GM03348 (cell line): ENCODE measurements around the gene IKZF3.
"Not testable (repeated sequence)": the region's sequence is repeated elsewhere in the genome, so short reads cannot be mapped to it uniquely, and the experiment has no call there.

Source experiments
- DNase-seq: peaks from one replicate; pipeline ENCODE4 v3.0.0; 2012; ENCODE audit warnings: low spot score

The IKZF3 gene

DNA sequence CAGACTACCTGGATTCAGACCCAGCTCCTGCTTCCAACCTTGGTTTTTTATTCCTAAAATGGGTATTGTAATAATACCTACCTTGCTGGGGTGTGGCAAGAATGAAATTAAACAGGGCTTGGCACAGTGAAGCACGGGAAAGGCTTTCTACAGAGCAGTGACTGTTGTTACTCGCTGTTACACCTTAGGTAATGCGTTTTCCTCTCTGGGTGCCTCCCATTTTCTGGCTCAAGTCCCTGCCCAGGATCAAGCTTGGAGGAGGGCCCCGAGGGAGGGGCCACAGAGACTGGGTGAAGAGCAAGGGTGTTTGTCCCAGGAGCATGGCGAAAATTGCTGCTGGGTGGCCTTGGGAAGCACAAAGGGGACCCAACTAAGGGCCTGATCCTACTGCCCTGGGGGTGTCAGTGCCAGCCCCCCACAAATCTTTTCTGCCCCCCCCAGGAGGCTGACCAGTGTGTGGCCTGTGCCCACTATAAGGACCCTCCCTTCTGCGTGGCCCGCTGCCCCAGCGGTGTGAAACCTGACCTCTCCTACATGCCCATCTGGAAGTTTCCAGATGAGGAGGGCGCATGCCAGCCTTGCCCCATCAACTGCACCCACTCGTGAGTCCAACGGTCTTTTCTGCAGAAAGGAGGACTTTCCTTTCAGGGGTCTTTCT is 147.1 kb downstream of the IKZF3 start:
- DNase-seq: no peak

DNA sequence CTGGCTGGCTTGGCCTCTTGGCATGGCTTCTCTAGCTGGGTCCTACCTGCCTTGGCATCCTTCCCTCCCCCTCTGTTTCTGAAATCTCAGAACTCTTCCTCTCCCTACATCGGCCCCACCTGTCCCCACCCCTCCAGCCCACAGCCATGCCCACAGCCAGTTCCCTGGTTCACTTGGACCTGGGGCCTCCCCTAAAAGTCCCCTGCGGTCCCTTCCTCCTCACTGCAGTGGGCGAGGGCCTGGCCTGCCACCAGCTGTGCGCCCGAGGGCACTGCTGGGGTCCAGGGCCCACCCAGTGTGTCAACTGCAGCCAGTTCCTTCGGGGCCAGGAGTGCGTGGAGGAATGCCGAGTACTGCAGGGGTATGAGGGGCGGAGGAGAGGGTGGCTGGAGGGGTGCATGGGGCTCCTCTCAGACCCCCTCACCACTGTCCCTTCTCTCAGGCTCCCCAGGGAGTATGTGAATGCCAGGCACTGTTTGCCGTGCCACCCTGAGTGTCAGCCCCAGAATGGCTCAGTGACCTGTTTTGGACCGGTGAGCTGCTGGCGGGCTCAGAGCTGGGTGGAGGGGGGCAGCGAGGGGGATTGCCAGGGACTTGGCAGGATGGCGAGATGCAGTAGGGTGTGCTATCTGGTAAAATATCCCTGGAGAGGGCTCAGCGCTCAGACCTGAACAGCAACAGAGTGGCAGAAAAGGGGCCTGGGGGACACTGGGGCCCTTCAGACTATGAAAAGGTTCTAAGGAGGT is 147.9 kb downstream of the IKZF3 start:
- no peak for DNase-seq

DNA sequence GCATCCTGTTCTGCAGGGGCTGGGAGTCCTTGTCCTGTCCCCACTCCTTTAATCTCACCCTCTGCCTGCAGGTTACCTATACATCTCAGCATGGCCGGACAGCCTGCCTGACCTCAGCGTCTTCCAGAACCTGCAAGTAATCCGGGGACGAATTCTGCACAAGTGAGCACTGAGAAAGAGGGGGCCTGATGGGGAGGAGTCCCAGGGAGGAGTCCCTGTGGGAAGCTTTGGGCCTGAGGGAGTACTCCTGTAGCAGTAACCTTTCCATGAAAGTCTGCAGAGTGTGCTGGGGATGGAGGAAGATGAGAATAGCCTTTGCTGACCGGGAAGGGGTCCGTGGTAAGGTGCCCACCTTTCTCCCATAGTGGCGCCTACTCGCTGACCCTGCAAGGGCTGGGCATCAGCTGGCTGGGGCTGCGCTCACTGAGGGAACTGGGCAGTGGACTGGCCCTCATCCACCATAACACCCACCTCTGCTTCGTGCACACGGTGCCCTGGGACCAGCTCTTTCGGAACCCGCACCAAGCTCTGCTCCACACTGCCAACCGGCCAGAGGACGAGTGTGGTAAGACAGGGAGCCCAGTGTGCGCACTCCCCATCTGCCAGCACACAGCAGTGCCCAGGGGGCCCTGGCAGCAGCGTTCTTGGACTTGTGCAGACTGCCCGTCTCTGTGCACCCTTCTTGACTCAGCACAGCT is 148.6 kb downstream of the IKZF3 start:
- DNase-seq: no peak

DNA sequence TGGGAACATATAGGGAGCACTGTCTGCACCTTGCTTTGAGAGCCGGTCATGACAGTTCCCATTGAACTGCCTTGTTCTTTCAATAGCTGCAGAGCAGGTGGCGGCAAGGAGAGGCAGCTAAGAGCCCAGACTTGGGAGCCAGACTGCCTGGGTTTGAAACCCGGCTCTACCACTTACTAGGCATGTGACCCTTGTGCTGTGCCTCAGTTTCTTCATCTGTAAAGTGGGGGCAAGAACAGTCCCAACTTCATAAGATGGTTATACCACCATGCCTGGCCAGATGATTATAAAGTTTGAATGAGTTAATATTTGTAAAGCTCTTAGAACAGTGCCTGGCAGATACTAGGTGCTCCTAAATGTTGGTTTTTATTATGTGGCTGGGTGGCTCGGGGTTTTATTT is 149.9 kb downstream of the IKZF3 start:
- DNase-seq: no peak

DNA sequence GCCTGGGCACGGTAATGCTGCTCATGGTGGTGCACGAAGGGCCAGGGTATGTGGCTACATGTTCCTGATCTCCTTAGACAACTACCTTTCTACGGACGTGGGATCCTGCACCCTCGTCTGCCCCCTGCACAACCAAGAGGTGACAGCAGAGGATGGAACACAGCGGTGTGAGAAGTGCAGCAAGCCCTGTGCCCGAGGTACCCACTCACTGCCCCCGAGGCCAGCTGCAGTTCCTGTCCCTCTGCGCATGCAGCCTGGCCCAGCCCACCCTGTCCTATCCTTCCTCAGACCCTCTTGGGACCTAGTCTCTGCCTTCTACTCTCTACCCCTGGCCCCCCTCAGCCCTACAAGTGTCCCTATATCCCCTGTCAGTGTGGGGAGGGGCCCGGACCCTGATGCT is 152.3 kb downstream of the IKZF3 start:
- DNase-seq: no peak

DNA sequence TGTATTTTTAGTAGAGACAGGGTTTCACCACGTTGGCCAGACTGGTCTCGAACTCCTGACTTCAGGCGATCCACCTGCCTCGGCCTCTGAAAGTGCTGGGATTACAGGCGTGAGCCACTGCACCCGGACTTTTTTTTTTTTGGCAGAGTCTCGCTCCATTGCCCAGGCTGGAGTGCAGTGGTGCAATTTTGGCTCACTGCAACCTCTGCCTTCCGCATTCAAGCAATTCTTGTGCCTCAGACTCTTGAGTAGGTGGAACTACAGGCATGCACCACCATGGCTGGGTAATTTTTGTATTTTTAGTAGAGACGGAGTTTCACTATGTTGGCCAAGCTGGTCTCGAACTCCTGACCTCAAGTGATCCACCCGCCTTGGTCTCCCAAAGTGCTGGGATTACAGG is 153.0 kb downstream of the IKZF3 start:
- not testable (repeated sequence) for DNase-seq

DNA sequence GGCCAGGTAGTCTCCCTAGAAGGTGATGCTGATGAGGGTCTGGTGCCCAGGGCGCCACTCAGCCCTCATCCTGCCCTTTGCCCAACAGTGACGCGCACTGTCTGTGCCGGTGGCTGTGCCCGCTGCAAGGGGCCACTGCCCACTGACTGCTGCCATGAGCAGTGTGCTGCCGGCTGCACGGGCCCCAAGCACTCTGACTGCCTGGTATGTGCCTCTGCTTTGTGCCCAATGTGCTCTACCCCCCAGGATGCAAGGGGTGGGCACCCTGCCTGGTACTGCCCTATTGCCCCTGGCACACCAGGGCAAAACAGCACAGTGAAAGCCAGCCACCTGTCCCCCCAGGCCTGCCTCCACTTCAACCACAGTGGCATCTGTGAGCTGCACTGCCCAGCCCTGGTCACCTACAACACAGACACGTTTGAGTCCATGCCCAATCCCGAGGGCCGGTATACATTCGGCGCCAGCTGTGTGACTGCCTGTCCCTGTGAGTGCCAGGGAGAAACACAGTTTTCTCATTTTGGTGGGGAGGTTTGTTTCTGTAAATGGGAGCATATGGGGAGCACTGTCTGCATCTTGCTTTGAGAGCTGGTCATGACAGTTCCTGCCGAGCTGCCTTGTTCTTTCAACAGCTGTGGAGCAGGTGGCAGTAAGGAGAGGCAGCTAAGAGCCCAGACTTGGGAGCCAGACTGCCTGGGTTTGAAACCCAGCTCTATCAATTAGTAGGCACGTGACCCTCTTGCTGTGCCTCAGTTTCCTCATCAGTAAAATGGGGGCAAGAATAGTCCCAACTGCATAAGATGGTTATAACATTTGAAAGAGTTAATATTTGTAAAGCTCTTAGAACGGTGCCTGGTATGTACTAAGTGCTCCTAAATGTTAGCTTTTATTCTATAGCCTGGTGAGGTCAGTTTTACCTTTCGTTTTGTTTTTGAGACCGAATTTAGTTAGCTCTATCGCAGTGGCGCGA is 153.8 kb downstream of the IKZF3 start:
- DNase-seq: no peak

DNA sequence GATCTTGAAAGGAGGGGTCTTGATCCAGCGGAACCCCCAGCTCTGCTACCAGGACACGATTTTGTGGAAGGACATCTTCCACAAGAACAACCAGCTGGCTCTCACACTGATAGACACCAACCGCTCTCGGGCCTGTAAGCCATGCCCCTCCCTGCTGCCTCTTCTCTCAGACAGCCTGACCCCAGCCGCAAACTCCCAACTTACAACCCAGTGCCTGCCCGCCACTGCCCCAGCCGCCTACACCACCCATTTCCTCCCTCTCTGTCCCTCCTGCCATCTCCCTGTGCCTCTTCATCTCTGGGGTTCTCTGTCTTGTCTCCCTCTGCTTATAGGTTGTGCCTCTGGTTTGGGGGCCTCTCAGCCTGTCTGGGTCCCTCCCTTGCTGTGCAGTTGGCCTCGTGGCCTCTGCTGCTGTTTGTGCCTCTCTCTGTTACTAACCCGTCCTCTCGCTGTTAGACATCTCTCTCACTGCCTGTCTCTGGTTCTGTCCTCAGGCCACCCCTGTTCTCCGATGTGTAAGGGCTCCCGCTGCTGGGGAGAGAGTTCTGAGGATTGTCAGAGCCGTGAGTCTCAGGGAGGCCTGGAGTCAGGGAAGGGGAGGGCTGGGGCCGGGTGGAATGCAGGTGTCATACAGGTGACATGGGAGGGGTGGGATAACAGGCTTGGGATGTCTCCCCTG is 154.7 kb downstream of the IKZF3 start:
- DNase-seq: no peak
